ENCODE measurements around the gene REEP1. TPM values are rescaled to one million over a fixed set of nuclear protein-coding genes. Genes with fewer than 3 reads are reported as not detected.

The REEP1 gene
- total RNA-seq, 1 donor from 2014 or later = 167 TPM

DNA sequence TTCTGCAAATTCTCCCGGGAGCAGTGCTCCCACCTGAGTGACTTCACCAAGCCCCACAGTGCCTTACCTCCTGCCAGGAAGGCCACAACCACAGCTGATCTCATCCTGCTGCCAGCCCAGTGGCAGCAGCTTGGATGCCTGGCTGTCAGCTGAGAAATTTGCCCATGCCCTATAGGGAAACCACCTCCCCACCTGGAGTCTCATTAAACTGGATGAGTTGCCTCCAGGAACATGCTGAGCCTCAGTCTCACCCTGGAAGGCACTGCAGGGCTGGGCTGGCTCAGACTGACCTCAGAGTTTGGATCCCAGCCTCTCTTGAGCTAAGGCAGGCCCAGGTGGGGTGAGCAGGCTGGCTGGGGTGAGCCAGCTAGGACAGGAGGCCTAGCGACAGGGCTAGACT is 23.3 kb downstream of the REEP1 start:
- no peaks in the 10 kb centered on the region for H3K36me3 Mint-ChIP-seq (ENCODE audit: unreplicated experiment)

DNA sequence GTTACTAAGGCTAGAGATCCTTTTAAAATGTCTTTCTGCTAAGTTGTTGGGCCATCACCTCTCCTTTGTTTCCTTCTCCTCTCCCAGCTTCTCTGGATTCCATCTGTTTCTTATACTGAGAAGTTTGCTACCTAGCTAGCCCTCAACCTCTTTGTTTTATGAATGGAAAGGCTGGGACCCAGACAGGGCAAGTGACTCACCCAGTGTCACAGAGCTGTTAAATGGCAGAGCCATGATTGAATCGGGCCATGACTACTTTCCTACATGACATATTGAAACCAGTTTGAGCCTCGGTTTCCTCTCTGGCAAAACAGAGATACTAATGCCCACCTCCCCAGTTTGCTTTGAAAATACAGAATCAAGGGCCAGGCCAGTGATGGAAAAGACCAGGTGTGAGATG is 24.1 kb downstream of the REEP1 start:
- H3K27me3 Mint-ChIP-seq (ENCODE audit: unreplicated experiment) = no peaks in the 10 kb centered on the region
- TF ChIP-seq, protein P1, sequence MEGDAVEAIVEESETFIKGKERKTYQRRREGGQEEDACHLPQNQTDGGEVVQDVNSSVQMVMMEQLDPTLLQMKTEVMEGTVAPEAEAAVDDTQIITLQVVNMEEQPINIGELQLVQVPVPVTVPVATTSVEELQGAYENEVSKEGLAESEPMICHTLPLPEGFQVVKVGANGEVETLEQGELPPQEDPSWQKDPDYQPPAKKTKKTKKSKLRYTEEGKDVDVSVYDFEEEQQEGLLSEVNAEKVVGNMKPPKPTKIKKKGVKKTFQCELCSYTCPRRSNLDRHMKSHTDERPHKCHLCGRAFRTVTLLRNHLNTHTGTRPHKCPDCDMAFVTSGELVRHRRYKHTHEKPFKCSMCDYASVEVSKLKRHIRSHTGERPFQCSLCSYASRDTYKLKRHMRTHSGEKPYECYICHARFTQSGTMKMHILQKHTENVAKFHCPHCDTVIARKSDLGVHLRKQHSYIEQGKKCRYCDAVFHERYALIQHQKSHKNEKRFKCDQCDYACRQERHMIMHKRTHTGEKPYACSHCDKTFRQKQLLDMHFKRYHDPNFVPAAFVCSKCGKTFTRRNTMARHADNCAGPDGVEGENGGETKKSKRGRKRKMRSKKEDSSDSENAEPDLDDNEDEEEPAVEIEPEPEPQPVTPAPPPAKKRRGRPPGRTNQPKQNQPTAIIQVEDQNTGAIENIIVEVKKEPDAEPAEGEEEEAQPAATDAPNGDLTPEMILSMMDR (IDR thresholded peaks at IDR 0.05; ENCODE audit: partially characterized antibody, unreplicated experiment) = no peak
- H3K36me3 Mint-ChIP-seq (ENCODE audit: unreplicated experiment) = no peaks in the 10 kb centered on the region
- no peak overlapping the region for H3K4me3 Mint-ChIP-seq (ENCODE audit: unreplicated experiment)
- peaks cover 23% of the 10 kb centered on the region for H3K4me1 Mint-ChIP-seq (ENCODE audit: low read depth, unreplicated experiment)
- H3K9me3 Mint-ChIP-seq (ENCODE audit: unreplicated experiment) = peaks cover 7% of the 10 kb centered on the region
- H3K27ac Mint-ChIP-seq (ENCODE audit: unreplicated experiment) = no peak overlapping the region
- no peak for DNase-seq

More for the DNA sequence above, 23.3 kb downstream of the REEP1 start:
- Mint-ChIP-seq H3K4me1 (ENCODE audit: low read depth, unreplicated experiment) (peaks cover 21% of the 10 kb centered on the region), H3K27me3 (ENCODE audit: unreplicated experiment) (no peaks in the 10 kb centered on the region), H3K4me3 (ENCODE audit: unreplicated experiment) (no peak overlapping the region), H3K27ac (ENCODE audit: unreplicated experiment) (no peak overlapping the region), H3K9me3 (ENCODE audit: unreplicated experiment) (peaks cover 5% of the 10 kb centered on the region)
- no peak for DNase-seq
- TF ChIP-seq, protein P1 (IDR thresholded peaks at IDR 0.05; ENCODE audit: partially characterized antibody, unreplicated experiment) = no peak

DNA sequence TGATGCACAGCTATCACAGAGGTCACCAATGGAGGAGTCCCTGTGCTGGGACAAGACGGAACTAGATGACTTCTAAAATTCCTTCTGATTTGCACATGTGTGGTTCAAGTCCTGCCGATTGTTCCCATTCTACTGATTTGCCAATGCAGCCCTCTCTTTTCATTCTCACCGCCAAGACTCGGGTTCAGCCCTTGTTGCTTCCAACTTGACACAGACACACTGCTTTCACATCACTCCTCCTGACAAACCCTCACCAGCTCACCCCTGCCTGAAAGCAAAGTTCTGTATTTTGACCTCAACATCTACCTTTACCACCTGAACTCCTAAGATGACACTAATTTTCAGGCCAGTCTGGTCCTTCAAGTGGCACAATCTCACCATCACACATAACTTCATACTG is 25.5 kb downstream of the REEP1 start:
- no peaks in the 10 kb centered on the region for H3K27me3 Mint-ChIP-seq (ENCODE audit: unreplicated experiment)
- no peak for DNase-seq
- TF ChIP-seq, protein P1 (IDR thresholded peaks at IDR 0.05; ENCODE audit: partially characterized antibody, unreplicated experiment) = no peak
- no peaks in the 10 kb centered on the region for H3K36me3 Mint-ChIP-seq (ENCODE audit: unreplicated experiment)
- peak overlapping the region; percentile 19 for H3K27ac Mint-ChIP-seq (ENCODE audit: unreplicated experiment)
- peaks cover 23% of the 10 kb centered on the region for H3K4me1 Mint-ChIP-seq (ENCODE audit: low read depth, unreplicated experiment)
- no peak overlapping the region for H3K4me3 Mint-ChIP-seq (ENCODE audit: unreplicated experiment)
- H3K9me3 Mint-ChIP-seq (ENCODE audit: unreplicated experiment) = peaks cover 7% of the 10 kb centered on the region

DNA sequence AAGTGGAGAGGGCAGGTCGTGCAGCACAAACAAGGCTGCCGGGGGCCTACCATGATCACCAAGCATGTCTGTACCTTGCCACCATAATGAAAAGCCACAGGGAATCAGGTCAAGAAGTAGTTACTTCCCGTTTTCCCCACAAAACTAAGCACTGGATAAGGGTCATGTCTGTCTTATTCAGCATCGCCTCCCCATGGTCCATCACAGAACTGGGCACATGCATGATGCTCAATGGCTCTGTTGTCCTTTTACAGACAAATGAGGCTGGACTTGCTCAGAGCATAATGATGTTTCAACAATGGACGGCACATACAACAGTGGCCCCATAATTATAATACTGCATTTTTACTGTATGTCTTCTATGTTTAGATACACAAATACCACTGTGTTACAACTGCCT is 27.5 kb downstream of the REEP1 start:
- H3K4me3 Mint-ChIP-seq (ENCODE audit: unreplicated experiment) = no peak overlapping the region
- TF ChIP-seq, protein P1 (IDR thresholded peaks at IDR 0.05; ENCODE audit: partially characterized antibody, unreplicated experiment) = no peak
- H3K36me3 Mint-ChIP-seq (ENCODE audit: unreplicated experiment) = no peaks in the 10 kb centered on the region
- peaks cover 38% of the 10 kb centered on the region for H3K4me1 Mint-ChIP-seq (ENCODE audit: low read depth, unreplicated experiment)
- H3K27me3 Mint-ChIP-seq (ENCODE audit: unreplicated experiment) = peaks cover 5% of the 10 kb centered on the region
- no peak overlapping the region for H3K27ac Mint-ChIP-seq (ENCODE audit: unreplicated experiment)
- DNase-seq = no peak
- H3K9me3 Mint-ChIP-seq (ENCODE audit: unreplicated experiment) = peaks cover 13% of the 10 kb centered on the region

DNA sequence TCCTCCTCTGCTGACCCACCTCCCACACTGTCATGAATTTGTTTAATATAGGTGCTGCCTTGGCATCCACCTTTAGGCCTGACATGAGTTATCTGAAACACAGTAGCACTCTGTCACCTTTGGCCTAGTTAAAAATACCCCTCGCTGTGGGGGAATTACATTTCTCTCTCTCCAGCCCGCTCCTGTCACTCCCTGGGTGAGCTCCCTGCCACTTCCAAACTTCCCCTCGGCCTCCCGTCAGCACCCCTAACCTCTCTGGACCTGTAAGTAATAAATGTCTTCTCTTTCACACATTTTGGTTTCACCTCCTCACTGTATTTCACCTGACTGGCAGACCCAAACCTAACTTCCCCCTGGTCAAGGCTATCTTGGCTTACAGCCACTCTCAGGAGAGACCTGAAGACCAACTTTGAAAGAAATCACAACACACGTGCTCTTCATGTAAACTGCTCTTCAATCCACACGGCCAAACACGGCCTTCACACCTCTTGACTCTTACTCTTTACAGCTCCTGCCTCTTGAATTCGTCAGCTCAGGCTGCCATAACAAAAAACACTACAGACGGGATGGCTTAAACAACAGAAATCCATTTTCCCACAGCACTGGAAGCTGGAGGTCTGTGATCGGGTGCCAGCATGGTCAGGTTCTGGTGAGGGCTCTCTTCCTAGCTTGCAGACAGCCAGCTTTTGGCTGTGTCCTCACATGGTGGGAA is 28.3 kb downstream of the REEP1 start:
- Mint-ChIP-seq H3K36me3 (ENCODE audit: unreplicated experiment) (no peaks in the 10 kb centered on the region), H3K9me3 (ENCODE audit: unreplicated experiment) (peaks cover 17% of the 10 kb centered on the region), H3K27me3 (ENCODE audit: unreplicated experiment) (peaks cover 6% of the 10 kb centered on the region), H3K4me1 (ENCODE audit: low read depth, unreplicated experiment) (peaks cover 45% of the 10 kb centered on the region), H3K27ac (ENCODE audit: unreplicated experiment) (no peak overlapping the region), H3K4me3 (ENCODE audit: unreplicated experiment) (peak overlapping the region; percentile 26)
- DNase-seq = no peak
- TF ChIP-seq, protein P1 (IDR thresholded peaks at IDR 0.05; ENCODE audit: partially characterized antibody, unreplicated experiment) = no peak
